GM23338 (cell line): ENCODE measurements around the gene MAP3K9. TPM values are rescaled to one million over a fixed set of nuclear protein-coding genes. Genes with fewer than 3 reads are reported as not detected.
A peak's percentile ranks its signal among the peaks of the same experiment; 100 is the strongest.

Source experiments
- ATAC-seq: fragments of 200-7000 bp; cut with Tn5 transposase; 3 replicates; pipeline ENCODE4 v1.9.1; 2020
- DNase-seq: peaks from one replicate; pipeline ENCODE4 v3.0.0-alpha.2; 2015; ENCODE audit warnings: low spot score
- H2AFZ ChIP-seq: fragments of 200-600 bp; sonication (generic); 2 replicates; pipeline ENCODE4 v1.8.0; 2016; ENCODE audit warnings: antibody characterized with exemption, mild to moderate bottlenecking, moderate library complexity
- H3F3A ChIP-seq: fragments of 200-600 bp; sonication (generic); replicated peaks from 2 replicates; pipeline ENCODE4 v1.8.0; 2017; ENCODE audit warnings: antibody characterized with exemption, mixed run types, low read depth
- H3K27ac ChIP-seq: fragments of 200-600 bp; sonication (generic); 2 replicates; pipeline ENCODE4 v1.6.1; 2016; ENCODE audit warnings: low read depth
- H3K27me3 ChIP-seq: fragments of 200-600 bp; sonication (generic); 2 replicates; pipeline ENCODE4 v1.8.0; 2016; ENCODE audit warnings: mild to moderate bottlenecking, mixed run types, moderate library complexity; ENCODE audit not compliant: insufficient read depth
- H3K36me3 ChIP-seq: fragments of 200-600 bp; sonication (generic); 2 replicates; pipeline ENCODE4 v1.8.0; 2016; ENCODE audit warnings: mild to moderate bottlenecking; ENCODE audit not compliant: insufficient read depth
- H3K4me1 ChIP-seq: fragments of 200-600 bp; sonication (generic); 2 replicates; pipeline ENCODE4 v1.8.0; 2016; ENCODE audit warnings: mild to moderate bottlenecking, moderate library complexity; ENCODE audit not compliant: insufficient read depth
- H3K4me2 ChIP-seq: fragments of 200-600 bp; sonication (generic); 2 replicates; pipeline ENCODE4 v1.7.1; 2017; ENCODE audit warnings: mixed run types
- H3K4me3 ChIP-seq: fragments of 200-600 bp; sonication (generic); 2 replicates; pipeline ENCODE4 v1.6.1; 2016; ENCODE audit warnings: mixed run types
- H3K79me2 ChIP-seq: fragments of 200-600 bp; sonication (generic); replicated peaks from 2 replicates; pipeline ENCODE4 v1.8.0; 2017; ENCODE audit warnings: mild to moderate bottlenecking; ENCODE audit not compliant: insufficient read depth
- H3K9me2 ChIP-seq: fragments of 200-600 bp; sonication (generic); 2 replicates; pipeline ENCODE4 v1.8.0; 2017; ENCODE audit not compliant: insufficient read depth
- H4K20me1 ChIP-seq: fragments of 200-600 bp; sonication (generic); replicated peaks from 2 replicates; pipeline ENCODE4 v1.8.0; 2017; ENCODE audit warnings: mild to moderate bottlenecking; ENCODE audit not compliant: insufficient read depth
- H3K27ac Mint-ChIP-seq: 2 replicates; pipeline ENCODE4 v1.8.0; 2020; ENCODE audit warnings: inconsistent platforms, mild to moderate bottlenecking, moderate library complexity, mixed read lengths
- H3K27me3 Mint-ChIP-seq: 3 replicates; pipeline ENCODE4 v1.8.0; 2022; ENCODE audit warnings: low read depth, mild to moderate bottlenecking, moderate library complexity, mixed read lengths, inconsistent platforms; ENCODE audit not compliant: insufficient read depth, poor library complexity
- H3K36me3 Mint-ChIP-seq: 3 replicates; pipeline ENCODE4 v1.8.0; 2021; ENCODE audit warnings: low read depth, mild to moderate bottlenecking, inconsistent platforms, moderate library complexity, mixed read lengths
- H3K4me1 Mint-ChIP-seq: 3 replicates; pipeline ENCODE4 v1.8.0; 2020; ENCODE audit warnings: mild to moderate bottlenecking, inconsistent platforms, mixed read lengths
- H3K4me3 Mint-ChIP-seq: 3 replicates; pipeline ENCODE4 v1.8.0; 2021; ENCODE audit warnings: moderate library complexity, mild to moderate bottlenecking, inconsistent platforms, mixed read lengths
- H3K9me3 Mint-ChIP-seq: 3 replicates; pipeline ENCODE4 v1.8.0; 2020; ENCODE audit warnings: moderate library complexity, mild to moderate bottlenecking, inconsistent platforms, mixed read lengths
- CREB1 ChIP-seq: fragments of 250-450 bp; sonication (Bioruptor Pico); IDR thresholded peaks from 2 replicates; pipeline ENCODE4 v1.5.0; 2020; ENCODE audit warnings: low read depth, mild to moderate bottlenecking, moderate library complexity
- CTCF ChIP-seq, 2 experiments: fragments of 200-600 bp in 1 of 2; sonication (generic) in 1 of 2; conservative IDR thresholded peaks; 2 replicates each; pipeline versions ENCODE4 v1.5.1 to v1.6.1; 2016 to 2017; ENCODE audit warnings: antibody characterized with exemption in 2 of 2, low read depth in 2 of 2, mild to moderate bottlenecking in 2 of 2, moderate library complexity in 1 of 2
- EZH2 ChIP-seq: fragments of 200-600 bp; sonication (generic); IDR thresholded peaks from one replicate; pipeline ENCODE4 v1.8.0; 2017; ENCODE audit warnings: antibody characterized with exemption, mild to moderate bottlenecking, low read depth; ENCODE audit not compliant: unreplicated experiment
- EZH2phosphoT487 ChIP-seq: fragments of 200-600 bp; sonication (generic); IDR thresholded peaks from one replicate; pipeline ENCODE4 v1.8.1; 2018; ENCODE audit warnings: antibody characterized with exemption; ENCODE audit not compliant: unreplicated experiment
- NANOG ChIP-seq: IDR thresholded peaks from 2 replicates; pipeline ENCODE4 v1.6.1; 2016; ENCODE audit warnings: antibody characterized with exemption, borderline replicate concordance
- POLR2AphosphoS5 ChIP-seq: IDR thresholded peaks from 2 replicates; pipeline ENCODE4 v1.6.1; 2016; ENCODE audit warnings: antibody characterized with exemption, low read depth
- STAT1 ChIP-seq: IDR thresholded peaks from one replicate; pipeline ENCODE4 v1.6.1; 2016; ENCODE audit warnings: antibody characterized with exemption; ENCODE audit not compliant: unreplicated experiment
- ZNF114 ChIP-seq: fragments of 250-450 bp; sonication (Bioruptor Pico); IDR thresholded peaks from 2 replicates; pipeline ENCODE4 v1.5.0; 2020; ENCODE audit warnings: mild to moderate bottlenecking, moderate library complexity
- ZNF331 ChIP-seq: fragments of 250-450 bp; sonication (Bioruptor Pico); IDR thresholded peaks from 2 replicates; pipeline ENCODE4 v1.5.0; 2020; ENCODE audit warnings: low read depth, mild to moderate bottlenecking, moderate library complexity
- polyA plus RNA-seq: library from polyadenylated mRNA; unstranded; fragments of >200 nt; fragmentation: Nextera tagmentation; extraction: Ambion mirVana; gene quantifications from 2 replicates; pipeline ENCODE4 v1.2.1, GENCODE V29; 2016
- total RNA-seq: library from RNA; depleted of rRNA; stranded (reverse); fragments of >200 nt; shearing (Covaris generic); gene quantifications from 2 replicates; pipeline ENCODE4 v1.2.3, GENCODE V29; 2014
- TF ChIP-seq, protein P1 (sequence below): fragments of 250-450 bp; sonication (Bioruptor Pico); IDR thresholded peaks from 2 replicates; pipeline ENCODE4 v1.5.0; 2020; ENCODE audit warnings: mild to moderate bottlenecking, moderate library complexity
- TF ChIP-seq, protein P2 (sequence below): IDR thresholded peaks from one replicate; pipeline ENCODE4 v1.6.1; 2018; ENCODE audit warnings: antibody characterized with exemption; ENCODE audit not compliant: unreplicated experiment

The MAP3K9 gene
- total and polyA plus RNA-seq, 2 experiments from 2014 or later = 5.3 to 30.8 TPM

- H3K9me2 ChIP-seq = peaks cover 14% of the 10 kb centered on the region
- H3F3A ChIP-seq = no peaks in the 10 kb centered on the region
- H3K36me3 ChIP-seq = no peaks in the 10 kb centered on the region; the same call in 1 of the 2 replicates
- H3K4me3 ChIP-seq = no peak overlapping the region
- H3K79me2 ChIP-seq = no peaks in the 10 kb centered on the region
- Mint-ChIP-seq H3K4me1 (peaks cover 5% of the 10 kb centered on the region; the same call in 1 of the 3 replicates), H3K27ac (no peak overlapping the region), H3K9me3 (peaks cover 4% of the 10 kb centered on the region; the same call in 1 of the 3 replicates), H3K4me3 (no peak overlapping the region), H3K36me3 (0 out of 3 replicates have a peak, but pooled peaks cover 4% of the 10 kb centered on the region), H3K27me3 (no peaks in the 10 kb centered on the region)
- H3K27me3 ChIP-seq = no peaks in the 10 kb centered on the region
- DNase-seq (peak; percentile 30), ATAC-seq (peak; percentile 54)
- H3K4me1 ChIP-seq = peaks cover 4% of the 10 kb centered on the region; the same call in 1 of the 2 replicates
- no peak overlapping the region for H3K27ac ChIP-seq
- TF ChIP-seq CTCF (conservative IDR thresholded peaks at IDR 0.05; ENCODE audit: low read depth in 2 of 2) (peak; percentile 40 to 45), ZNF114 (CRISPR knock-in tag) (no peak)
- no peak overlapping the region for H2AFZ ChIP-seq
- no peaks in the 10 kb centered on the region for H4K20me1 ChIP-seq
- no peak overlapping the region for H3K4me2 ChIP-seq
Measured at GRCh38 chr14:70858641-70859040, 49.3 kb upstream of the MAP3K9 start.

DNA sequence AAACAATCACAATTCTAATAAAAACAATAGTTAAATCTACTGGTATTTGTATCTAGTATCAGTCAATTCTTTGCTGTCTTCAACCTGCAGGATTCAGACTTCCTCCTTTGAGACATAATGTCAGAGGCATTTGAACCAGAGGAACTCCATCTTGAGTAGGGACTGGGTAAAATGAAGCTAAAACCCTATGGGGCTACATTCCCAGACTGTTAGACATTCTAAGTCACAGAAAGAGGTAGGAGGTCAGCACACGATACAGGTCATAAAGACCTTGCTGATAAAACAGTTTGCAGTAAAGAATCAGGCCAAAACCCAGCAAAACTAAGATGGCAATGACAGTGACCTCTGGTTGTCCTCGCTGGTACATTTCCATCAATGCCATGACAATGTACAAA is 48.2 kb upstream of the MAP3K9 start:
- Histone ChIP-seq H3K4me1 (peaks cover 4% of the 10 kb centered on the region; the same call in 1 of the 2 replicates), H3K4me3 (no peak overlapping the region), H3K36me3 (no peaks in the 10 kb centered on the region; the same call in 1 of the 2 replicates), H3K9me2 (peaks cover 18% of the 10 kb centered on the region), H2AFZ (peak overlapping the region; percentile 57; the same call in 1 of the 2 replicates), H3K4me2 (no peak overlapping the region), H3K79me2 (no peaks in the 10 kb centered on the region), H3K27me3 (no peaks in the 10 kb centered on the region), H3F3A (no peaks in the 10 kb centered on the region), H3K27ac (no peak overlapping the region), H4K20me1 (no peaks in the 10 kb centered on the region)
- H3K27me3 Mint-ChIP-seq = no peaks in the 10 kb centered on the region
- DNase-seq = no peak
- no peaks in the 10 kb centered on the region for H3K9me3 Mint-ChIP-seq
- no peak overlapping the region for H3K27ac Mint-ChIP-seq
- H3K4me3 Mint-ChIP-seq = no peak overlapping the region
- no peak for ATAC-seq
- peaks cover 5% of the 10 kb centered on the region; the same call in 1 of the 3 replicates for H3K4me1 Mint-ChIP-seq
- no peaks in the 10 kb centered on the region for H3K36me3 Mint-ChIP-seq
- no peak for TF ChIP-seq EZH2
- no peak for TF ChIP-seq CREB1 (CRISPR knock-in tag)
- TF ChIP-seq, protein P1, sequence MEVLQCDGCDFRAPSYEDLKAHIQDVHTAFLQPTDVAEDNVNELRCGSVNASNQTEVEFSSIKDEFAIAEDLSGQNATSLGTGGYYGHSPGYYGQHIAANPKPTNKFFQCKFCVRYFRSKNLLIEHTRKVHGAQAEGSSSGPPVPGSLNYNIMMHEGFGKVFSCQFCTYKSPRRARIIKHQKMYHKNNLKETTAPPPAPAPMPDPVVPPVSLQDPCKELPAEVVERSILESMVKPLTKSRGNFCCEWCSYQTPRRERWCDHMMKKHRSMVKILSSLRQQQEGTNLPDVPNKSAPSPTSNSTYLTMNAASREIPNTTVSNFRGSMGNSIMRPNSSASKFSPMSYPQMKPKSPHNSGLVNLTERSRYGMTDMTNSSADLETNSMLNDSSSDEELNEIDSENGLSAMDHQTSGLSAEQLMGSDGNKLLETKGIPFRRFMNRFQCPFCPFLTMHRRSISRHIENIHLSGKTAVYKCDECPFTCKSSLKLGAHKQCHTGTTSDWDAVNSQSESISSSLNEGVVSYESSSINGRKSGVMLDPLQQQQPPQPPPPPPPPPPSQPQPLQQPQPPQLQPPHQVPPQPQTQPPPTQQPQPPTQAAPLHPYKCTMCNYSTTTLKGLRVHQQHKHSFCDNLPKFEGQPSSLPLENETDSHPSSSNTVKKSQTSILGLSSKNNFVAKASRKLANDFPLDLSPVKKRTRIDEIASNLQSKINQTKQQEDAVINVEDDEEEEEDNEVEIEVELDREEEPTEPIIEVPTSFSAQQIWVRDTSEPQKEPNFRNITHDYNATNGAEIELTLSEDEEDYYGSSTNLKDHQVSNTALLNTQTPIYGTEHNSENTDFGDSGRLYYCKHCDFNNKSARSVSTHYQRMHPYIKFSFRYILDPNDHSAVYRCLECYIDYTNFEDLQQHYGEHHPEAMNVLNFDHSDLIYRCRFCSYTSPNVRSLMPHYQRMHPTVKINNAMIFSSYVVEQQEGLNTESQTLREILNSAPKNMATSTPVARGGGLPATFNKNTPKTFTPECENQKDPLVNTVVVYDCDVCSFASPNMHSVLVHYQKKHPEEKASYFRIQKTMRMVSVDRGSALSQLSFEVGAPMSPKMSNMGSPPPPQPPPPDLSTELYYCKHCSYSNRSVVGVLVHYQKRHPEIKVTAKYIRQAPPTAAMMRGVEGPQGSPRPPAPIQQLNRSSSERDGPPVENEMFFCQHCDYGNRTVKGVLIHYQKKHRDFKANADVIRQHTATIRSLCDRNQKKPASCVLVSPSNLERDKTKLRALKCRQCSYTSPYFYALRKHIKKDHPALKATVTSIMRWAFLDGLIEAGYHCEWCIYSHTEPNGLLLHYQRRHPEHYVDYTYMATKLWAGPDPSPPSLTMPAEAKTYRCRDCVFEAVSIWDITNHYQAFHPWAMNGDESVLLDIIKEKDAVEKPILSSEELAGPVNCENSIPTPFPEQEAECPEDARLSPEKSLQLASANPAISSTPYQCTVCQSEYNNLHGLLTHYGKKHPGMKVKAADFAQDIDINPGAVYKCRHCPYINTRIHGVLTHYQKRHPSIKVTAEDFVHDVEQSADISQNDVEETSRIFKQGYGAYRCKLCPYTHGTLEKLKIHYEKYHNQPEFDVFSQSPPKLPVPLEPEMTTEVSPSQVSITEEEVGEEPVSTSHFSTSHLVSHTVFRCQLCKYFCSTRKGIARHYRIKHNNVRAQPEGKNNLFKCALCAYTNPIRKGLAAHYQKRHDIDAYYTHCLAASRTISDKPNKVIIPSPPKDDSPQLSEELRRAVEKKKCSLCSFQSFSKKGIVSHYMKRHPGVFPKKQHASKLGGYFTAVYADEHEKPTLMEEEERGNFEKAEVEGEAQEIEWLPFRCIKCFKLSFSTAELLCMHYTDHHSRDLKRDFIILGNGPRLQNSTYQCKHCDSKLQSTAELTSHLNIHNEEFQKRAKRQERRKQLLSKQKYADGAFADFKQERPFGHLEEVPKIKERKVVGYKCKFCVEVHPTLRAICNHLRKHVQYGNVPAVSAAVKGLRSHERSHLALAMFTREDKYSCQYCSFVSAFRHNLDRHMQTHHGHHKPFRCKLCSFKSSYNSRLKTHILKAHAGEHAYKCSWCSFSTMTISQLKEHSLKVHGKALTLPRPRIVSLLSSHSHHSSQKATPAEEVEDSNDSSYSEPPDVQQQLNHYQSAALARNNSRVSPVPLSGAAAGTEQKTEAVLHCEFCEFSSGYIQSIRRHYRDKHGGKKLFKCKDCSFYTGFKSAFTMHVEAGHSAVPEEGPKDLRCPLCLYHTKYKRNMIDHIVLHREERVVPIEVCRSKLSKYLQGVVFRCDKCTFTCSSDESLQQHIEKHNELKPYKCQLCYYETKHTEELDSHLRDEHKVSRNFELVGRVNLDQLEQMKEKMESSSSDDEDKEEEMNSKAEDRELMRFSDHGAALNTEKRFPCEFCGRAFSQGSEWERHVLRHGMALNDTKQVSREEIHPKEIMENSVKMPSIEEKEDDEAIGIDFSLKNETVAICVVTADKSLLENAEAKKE (CRISPR knock-in tag) = no peak
- no peak for TF ChIP-seq STAT1
- TF ChIP-seq NANOG = no peak
- TF ChIP-seq POLR2AphosphoS5 = no peak
- TF ChIP-seq ZNF114 (CRISPR knock-in tag) = no peak
- no peak for TF ChIP-seq ZNF331 (CRISPR knock-in tag)
- no peak for TF ChIP-seq EZH2phosphoT487
- TF ChIP-seq, protein P2, sequence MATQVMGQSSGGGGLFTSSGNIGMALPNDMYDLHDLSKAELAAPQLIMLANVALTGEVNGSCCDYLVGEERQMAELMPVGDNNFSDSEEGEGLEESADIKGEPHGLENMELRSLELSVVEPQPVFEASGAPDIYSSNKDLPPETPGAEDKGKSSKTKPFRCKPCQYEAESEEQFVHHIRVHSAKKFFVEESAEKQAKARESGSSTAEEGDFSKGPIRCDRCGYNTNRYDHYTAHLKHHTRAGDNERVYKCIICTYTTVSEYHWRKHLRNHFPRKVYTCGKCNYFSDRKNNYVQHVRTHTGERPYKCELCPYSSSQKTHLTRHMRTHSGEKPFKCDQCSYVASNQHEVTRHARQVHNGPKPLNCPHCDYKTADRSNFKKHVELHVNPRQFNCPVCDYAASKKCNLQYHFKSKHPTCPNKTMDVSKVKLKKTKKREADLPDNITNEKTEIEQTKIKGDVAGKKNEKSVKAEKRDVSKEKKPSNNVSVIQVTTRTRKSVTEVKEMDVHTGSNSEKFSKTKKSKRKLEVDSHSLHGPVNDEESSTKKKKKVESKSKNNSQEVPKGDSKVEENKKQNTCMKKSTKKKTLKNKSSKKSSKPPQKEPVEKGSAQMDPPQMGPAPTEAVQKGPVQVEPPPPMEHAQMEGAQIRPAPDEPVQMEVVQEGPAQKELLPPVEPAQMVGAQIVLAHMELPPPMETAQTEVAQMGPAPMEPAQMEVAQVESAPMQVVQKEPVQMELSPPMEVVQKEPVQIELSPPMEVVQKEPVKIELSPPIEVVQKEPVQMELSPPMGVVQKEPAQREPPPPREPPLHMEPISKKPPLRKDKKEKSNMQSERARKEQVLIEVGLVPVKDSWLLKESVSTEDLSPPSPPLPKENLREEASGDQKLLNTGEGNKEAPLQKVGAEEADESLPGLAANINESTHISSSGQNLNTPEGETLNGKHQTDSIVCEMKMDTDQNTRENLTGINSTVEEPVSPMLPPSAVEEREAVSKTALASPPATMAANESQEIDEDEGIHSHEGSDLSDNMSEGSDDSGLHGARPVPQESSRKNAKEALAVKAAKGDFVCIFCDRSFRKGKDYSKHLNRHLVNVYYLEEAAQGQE = no peak
